ENCODE results near the gene KCNC4.

GRCh38 chr1:110197905-110198629, 12.0 kb upstream of the KCNC4 start:
- TF ChIP-seq, protein P1, sequence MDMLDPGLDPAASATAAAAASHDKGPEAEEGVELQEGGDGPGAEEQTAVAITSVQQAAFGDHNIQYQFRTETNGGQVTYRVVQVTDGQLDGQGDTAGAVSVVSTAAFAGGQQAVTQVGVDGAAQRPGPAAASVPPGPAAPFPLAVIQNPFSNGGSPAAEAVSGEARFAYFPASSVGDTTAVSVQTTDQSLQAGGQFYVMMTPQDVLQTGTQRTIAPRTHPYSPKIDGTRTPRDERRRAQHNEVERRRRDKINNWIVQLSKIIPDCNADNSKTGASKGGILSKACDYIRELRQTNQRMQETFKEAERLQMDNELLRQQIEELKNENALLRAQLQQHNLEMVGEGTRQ (IDR thresholded peaks at IDR 0.05) = no peak
- TF ChIP-seq, protein P2, sequence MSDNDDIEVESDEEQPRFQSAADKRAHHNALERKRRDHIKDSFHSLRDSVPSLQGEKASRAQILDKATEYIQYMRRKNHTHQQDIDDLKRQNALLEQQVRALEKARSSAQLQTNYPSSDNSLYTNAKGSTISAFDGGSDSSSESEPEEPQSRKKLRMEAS (IDR thresholded peaks at IDR 0.05) = no peak
- TF ChIP-seq FOXS1 (CRISPR knock-in tag; IDR thresholded peaks at IDR 0.05) (no peak), ZSCAN20 (CRISPR knock-in tag; IDR thresholded peaks at IDR 0.05) (no peak)
- TF ChIP-seq, protein P3, sequence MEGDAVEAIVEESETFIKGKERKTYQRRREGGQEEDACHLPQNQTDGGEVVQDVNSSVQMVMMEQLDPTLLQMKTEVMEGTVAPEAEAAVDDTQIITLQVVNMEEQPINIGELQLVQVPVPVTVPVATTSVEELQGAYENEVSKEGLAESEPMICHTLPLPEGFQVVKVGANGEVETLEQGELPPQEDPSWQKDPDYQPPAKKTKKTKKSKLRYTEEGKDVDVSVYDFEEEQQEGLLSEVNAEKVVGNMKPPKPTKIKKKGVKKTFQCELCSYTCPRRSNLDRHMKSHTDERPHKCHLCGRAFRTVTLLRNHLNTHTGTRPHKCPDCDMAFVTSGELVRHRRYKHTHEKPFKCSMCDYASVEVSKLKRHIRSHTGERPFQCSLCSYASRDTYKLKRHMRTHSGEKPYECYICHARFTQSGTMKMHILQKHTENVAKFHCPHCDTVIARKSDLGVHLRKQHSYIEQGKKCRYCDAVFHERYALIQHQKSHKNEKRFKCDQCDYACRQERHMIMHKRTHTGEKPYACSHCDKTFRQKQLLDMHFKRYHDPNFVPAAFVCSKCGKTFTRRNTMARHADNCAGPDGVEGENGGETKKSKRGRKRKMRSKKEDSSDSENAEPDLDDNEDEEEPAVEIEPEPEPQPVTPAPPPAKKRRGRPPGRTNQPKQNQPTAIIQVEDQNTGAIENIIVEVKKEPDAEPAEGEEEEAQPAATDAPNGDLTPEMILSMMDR (IDR thresholded peaks at IDR 0.05) = no peak

Measured in A549 (cell line).